HepG2 (cell line): ENCODE measurements around the gene KIRREL3. TPM values are rescaled to one million over a fixed set of nuclear protein-coding genes. Genes with fewer than 3 reads are reported as not detected.

Experiments used
- ATAC-seq: fragments of 200-7000 bp; cut with Tn5 transposase; 3 replicates; pipeline ENCODE4 v1.9.1; 2020; ENCODE audit warnings: mild to moderate bottlenecking, moderate library complexity
- BruUV-seq: library from RNA; stranded (reverse); fragments of 400-500 nt; replicated peaks from 2 replicates; lab custom pipeline; 2021; lab: Mats Ljungman, UMichigan
- CTCF ChIA-PET: fragments of 300-600 bp; formaldehyde crosslinking; extraction: SDS; loops from one replicate; lab custom pipeline; 2021; ENCODE audit warnings: low total read pairs, inconsistent platforms, low intra/inter-chr PET ratio; lab: Yijun Ruan, JAX
- POLR2A ChIA-PET: fragments of 350-600 bp; sonication (Branson Sonifier 250); formaldehyde crosslinking; loops from one replicate; lab custom pipeline; 2020; ENCODE audit warnings: antibody characterized with exemption, inconsistent platforms; lab: Yijun Ruan, JAX
- DNase-seq: peaks from one replicate; pipeline ENCODE4 v3.0.0-alpha.2; 2015; ENCODE audit warnings: low spot score
- FAIRE-seq: peaks from 3 replicates; lab custom pipeline; 2011; peaks lifted over from hg19 to GRCh38; lab: Jason Lieb, UNC
- H2AFZ ChIP-seq: one replicate; pipeline ENCODE4 v1.6.1; 2011; ENCODE audit warnings: low read length, inconsistent platforms
- H3K27ac ChIP-seq: fragments of 300-600 bp; 3 replicates; pipeline ENCODE4 v1.8.0; 2011; ENCODE audit warnings: mixed run types, mild to moderate bottlenecking, mixed read lengths, low read length, inconsistent platforms; ENCODE audit not compliant: insufficient read depth; ENCODE audit errors: extremely low read length
- H3K27me3 ChIP-seq, 2 experiments: fragments of 200-600 bp in 1 of 2; 2 replicates in 1 of 2; 3 replicates in 1 of 2; pipeline versions ENCODE4 v1.6.0 to v1.8.0; 2011; ENCODE audit warnings: low read length in 2 of 2, mild to moderate bottlenecking in 2 of 2, moderate library complexity in 2 of 2, inconsistent platforms in 1 of 2; ENCODE audit not compliant: insufficient read depth in 2 of 2, control insufficient read depth in 1 of 2
- H3K36me3 ChIP-seq, 2 experiments: fragments of 200-600 bp in 1 of 2; replicated peaks in 1 of 2; 2 replicates in 1 of 2; 3 replicates in 1 of 2; pipeline versions ENCODE4 v1.5.1 to v1.8.0; 2011; ENCODE audit warnings: low read length in 2 of 2, inconsistent platforms in 1 of 2; ENCODE audit not compliant: insufficient read depth in 2 of 2, control insufficient read depth in 1 of 2
- H3K4me1 ChIP-seq: 2 replicates; pipeline ENCODE4 v1.5.1; 2012; ENCODE audit warnings: low read length, inconsistent platforms; ENCODE audit not compliant: insufficient read depth
- H3K4me2 ChIP-seq: 2 replicates; pipeline ENCODE4 v1.6.0; 2011; ENCODE audit warnings: low read depth, low read length, inconsistent platforms
- H3K4me3 ChIP-seq, 3 experiments: fragments of 200-600 bp in 1 of 3; sonication (generic), shearing (Covaris generic) in 1 of 3; replicated peaks in 1 of 3; 2 replicates each; pipeline ENCODE4 v1.5.1; 2011 to 2016; ENCODE audit warnings: low read length in 3 of 3, inconsistent platforms in 2 of 3, low read depth in 2 of 3, mild to moderate bottlenecking in 2 of 3, control low read depth in 1 of 3, mixed read lengths in 1 of 3; ENCODE audit not compliant: insufficient read depth in 1 of 3
- H3K79me2 ChIP-seq: one replicate; pipeline ENCODE4 v1.6.1; 2011; ENCODE audit warnings: low read length, inconsistent platforms; ENCODE audit not compliant: insufficient read depth
- H3K9ac ChIP-seq: 2 replicates; pipeline ENCODE4 v1.6.0; 2011; ENCODE audit warnings: mild to moderate bottlenecking, low read depth, low read length, inconsistent platforms; ENCODE audit not compliant: insufficient read depth
- H3K9me3 ChIP-seq: 2 replicates; pipeline ENCODE4 v1.5.1; 2012; ENCODE audit warnings: mild to moderate bottlenecking, low read length
- H4K20me1 ChIP-seq: 2 replicates; pipeline ENCODE4 v1.6.0; 2011; ENCODE audit warnings: inconsistent platforms, mild to moderate bottlenecking, low read length, moderate library complexity; ENCODE audit not compliant: insufficient read depth
- ATF2 ChIP-seq: sonication (generic); formaldehyde crosslinking; IDR thresholded peaks from 2 replicates; pipeline ENCODE4 v1.4.0; 2020; ENCODE audit warnings: missing genetic modification reagents
- ATF7-NPFF ChIP-seq: sonication (generic); formaldehyde crosslinking; IDR thresholded peaks from 2 replicates; pipeline ENCODE4 v1.8.1; 2023; ENCODE audit warnings: mild to moderate bottlenecking, low read depth, missing genetic modification reagents, moderate library complexity
- CREM ChIP-seq, 2 experiments: sonication (generic) in 1 of 2; formaldehyde crosslinking in 1 of 2; IDR thresholded peaks; 2 replicates each; pipeline versions ENCODE4 v1.4.0 to v1.6.1; 2016 to 2020; ENCODE audit warnings: antibody characterized with exemption in 1 of 2, mild to moderate bottlenecking in 1 of 2, missing genetic modification reagents in 1 of 2
- GPBP1L1 ChIP-seq: sonication (generic); formaldehyde crosslinking; IDR thresholded peaks from 2 replicates; pipeline ENCODE4 v1.5.0; 2020; ENCODE audit warnings: mild to moderate bottlenecking, missing genetic modification reagents
- HDAC2 ChIP-seq: sonication (generic); formaldehyde crosslinking; IDR thresholded peaks from 2 replicates; pipeline ENCODE4 v1.4.0; 2020; ENCODE audit warnings: missing genetic modification reagents
- KAT7 ChIP-seq: IDR thresholded peaks from 2 replicates; pipeline ENCODE4 v1.6.1; 2018; ENCODE audit warnings: borderline replicate concordance, missing compliant biosample characterization
- POGK ChIP-seq: sonication (generic); formaldehyde crosslinking; conservative IDR thresholded peaks from 2 replicates; pipeline ENCODE4 v1.8.0; 2022; ENCODE audit warnings: mild to moderate bottlenecking, moderate library complexity, missing genetic modification reagents
- SOX13 ChIP-seq, 3 experiments: fragments of 450-650 bp in 1 of 3; sonication (generic) in 1 of 3; formaldehyde crosslinking in 1 of 3; IDR thresholded peaks in 2 of 3; conservative IDR thresholded peaks in 1 of 3; 2 replicates each; pipeline versions ENCODE4 v1.5.0 to v1.6.1; 2016 to 2020; ENCODE audit warnings: antibody characterized with exemption in 1 of 3, mild to moderate bottlenecking in 1 of 3, missing compliant biosample characterization in 1 of 3, missing genetic modification reagents in 1 of 3, moderate library complexity in 1 of 3
- TFAP4 ChIP-seq: sonication (generic); IDR thresholded peaks from 2 replicates; pipeline ENCODE4 v1.6.1; 2016; ENCODE audit warnings: low read depth, borderline replicate concordance
- ZBTB43 ChIP-seq: sonication (generic); formaldehyde crosslinking; conservative IDR thresholded peaks from 2 replicates; pipeline ENCODE4 v1.4.0; 2020; ENCODE audit warnings: missing genetic modification reagents
- ZBTB44 ChIP-seq: sonication (generic); formaldehyde crosslinking; IDR thresholded peaks from 2 replicates; pipeline ENCODE4 v1.4.0; 2020; ENCODE audit warnings: missing genetic modification reagents
- ZNF343 ChIP-seq: sonication (generic); formaldehyde crosslinking; IDR thresholded peaks from 2 replicates; pipeline ENCODE4 v1.4.0; 2020; ENCODE audit warnings: mild to moderate bottlenecking, missing genetic modification reagents
- ZNF441 ChIP-seq: sonication (generic); formaldehyde crosslinking; IDR thresholded peaks from 2 replicates; pipeline ENCODE4 v1.7.0; 2021; ENCODE audit warnings: missing genetic modification reagents, borderline replicate concordance
- ZNF468 ChIP-seq: sonication (generic); formaldehyde crosslinking; IDR thresholded peaks from 2 replicates; pipeline ENCODE4 v1.8.0; 2022; ENCODE audit warnings: mild to moderate bottlenecking, moderate library complexity, missing genetic modification reagents
- WGBS: methylation state at CpG from one replicate; pipeline ENCODE4 v1.1.6; 2017; ENCODE audit warnings: low lambda C conversion rate; 5-methylcytosine and 5-hydroxymethylcytosine counted together
- in situ Hi-C: cut with HindIII; loops from 2 replicates; pipeline ENCODE4 v1.10.0; 2017; ENCODE audit warnings: low pct_unique_long_range_greater_than_20kb; ENCODE audit not compliant: extremely low pct_ligation_motif_present
- intact Hi-C: fragments of 100-400 bp; cut with micrococcal nuclease; formaldehyde crosslinking; loops from one replicate; pipeline ENCODE4 v1.10.0; 2022; ENCODE audit not compliant: unreplicated experiment
- polyA plus RNA-seq, 8 experiments: library from polyadenylated mRNA; depleted of rRNA in 3 of 8; stranded (reverse) in 7 of 8; unstranded in 1 of 8; fragments of >200 nt; fragmentation: Illumina TruSeq in 4 of 8; extraction: Trizol in 4 of 8; gene quantifications; 2 replicates each; pipeline versions ENCODE4 v1.2.1 to v1.2.3, GENCODE V29; 2011 to 2016; ENCODE audit warnings: low read depth in 4 of 8, missing spikeins in 1 of 8, mixed read lengths in 1 of 8; ENCODE audit not compliant: insufficient read depth in 1 of 8
- total RNA-seq, 5 experiments: library from RNA; depleted of rRNA; stranded (reverse); fragments of >200 nt; fragmentation: Illumina TruSeq; extraction: Trizol; gene quantifications; 2 replicates each; pipeline ENCODE4 v1.2.3, GENCODE V29; 2016; ENCODE audit warnings: low read depth in 1 of 5

The KIRREL3 gene
- total and polyA plus RNA-seq, 2 of the 13 experiments (the other 11 are each of a cell fraction or from before 2014, with no cell fraction given): not detected

- Histone ChIP-seq H3K4me2 (no peak overlapping the region), H4K20me1 (no peaks in the 10 kb centered on the region), H3K36me3 (no peaks in the 10 kb centered on the region), H3K27ac (no peak overlapping the region), H3K4me3 (no peak overlapping the region), H2AFZ (no peak overlapping the region), H3K9ac (no peak overlapping the region), H3K9me3 (no peaks in the 10 kb centered on the region), H3K27me3 (peaks cover 0 to 10% of the 10 kb centered on the region in 2 experiments; a peak in 1 of 5 replicates), H3K4me1 (no peaks in the 10 kb centered on the region), H3K79me2 (no peaks in the 10 kb centered on the region)
- no peak for DNase-seq
- intact Hi-C loops (no loop called here), in situ Hi-C loops (no loop called here)
- ATAC-seq: no peak
- CTCF ChIA-PET: no interaction called here
- no TSS peak for BruUV-seq
- POLR2A ChIA-PET: no interaction called here
- WGBS: 18% methylated on average over 6 of the region's 6 CpGs
- FAIRE-seq: no peak
- TF ChIP-seq ZBTB44 (CRISPR knock-in tag): no peak
- no peak for TF ChIP-seq KAT7 (CRISPR knock-in tag)
- TF ChIP-seq ATF7-NPFF (CRISPR knock-in tag): no peak
- TF ChIP-seq CREM (IDR thresholded peaks at IDR 0.05): no peak
- TF ChIP-seq CREM (CRISPR knock-in tag; IDR thresholded peaks at IDR 0.05): no peak
- TF ChIP-seq ZNF343 (CRISPR knock-in tag): no peak
- TF ChIP-seq ZBTB43 (CRISPR knock-in tag): no peak
- TF ChIP-seq GPBP1L1: no peak
- TF ChIP-seq SOX13 (IDR thresholded peaks at IDR 0.05): no peak
- TF ChIP-seq SOX13 (CRISPR knock-in tag; conservative IDR thresholded peaks at IDR 0.05 in 1 of 2, IDR thresholded peaks at IDR 0.05 in 1 of 2): no peak
- no peak for TF ChIP-seq ZNF468
- no peak for TF ChIP-seq HDAC2
- TF ChIP-seq ZNF441 (CRISPR knock-in tag): no peak
- TF ChIP-seq POGK (CRISPR knock-in tag): no peak
- no peak for TF ChIP-seq ATF2 (CRISPR knock-in tag)
- no peak for TF ChIP-seq TFAP4
Observed at GRCh38 chr11:126841999-126842398, 158.6 kb downstream of the KIRREL3 start.
